Measurements from ENCODE around the gene QPRT. TPM values are rescaled to one million over a fixed set of nuclear protein-coding genes. Genes with fewer than 3 reads are reported as not detected.
"Not testable (repeated sequence)": the region's sequence is repeated elsewhere in the genome, so short reads cannot be mapped to it uniquely, and the experiment has no call there.

QPRT gene
- 0.22 and 0.24 TPM in 2 replicates for total RNA-seq
- 1.7 TPM for total RNA-seq (2013)
- polyA plus RNA-seq = 0.06 and 0.30 TPM in 2 replicates
- 0.93 and 1.2 TPM in 2 replicates for polyA minus RNA-seq

DNA sequence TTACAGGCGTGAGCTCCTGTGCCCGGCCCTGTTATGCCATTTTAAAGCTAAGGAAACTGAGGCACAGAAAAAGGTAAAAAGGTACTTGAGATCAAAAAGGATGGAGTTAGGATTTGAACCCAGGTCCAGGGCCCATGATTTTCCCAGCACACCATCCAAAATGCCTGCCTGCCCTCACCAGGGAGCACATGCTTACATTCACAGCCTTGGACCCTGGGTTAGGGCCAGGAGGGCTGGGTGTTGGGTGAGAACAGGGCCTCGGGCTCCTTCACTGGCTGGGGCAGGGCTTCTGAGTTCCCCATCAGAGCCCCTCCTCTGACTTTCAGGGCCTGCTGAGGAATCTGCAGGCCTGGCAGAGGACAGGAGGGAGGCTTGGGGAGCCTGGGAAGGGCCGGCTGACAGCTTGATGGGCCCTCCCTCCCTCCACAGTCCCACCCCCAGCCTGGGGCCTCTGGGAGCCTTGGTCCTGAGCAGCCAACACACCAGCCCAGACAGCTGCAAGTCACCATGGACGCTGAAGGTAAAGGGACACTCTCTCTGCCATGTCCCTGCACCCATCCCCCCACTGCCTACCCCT, at the start of gene QPRT:
TSS of gene QPRT (plus strand) at position 490 of the 577 bp plus-strand sequence. CDS start at position 508, 18 bp downstream.
- Mint-ChIP-seq H3K4me1 (peaks cover 19% of the 10 kb centered on the region), H3K27me3 (no peaks in the 10 kb centered on the region), H3K27ac (peak within 1 kb of the TSS; percentile 21), H3K4me3 (peak within 1 kb of the TSS; percentile 79), H3K9me3 (ENCODE audit: insufficient read depth) (no peaks in the 10 kb centered on the region)
- 42% methylated on average over 5 of the region's 5 CpGs for WGBS (ENCODE audit: insufficient coverage)
- Histone ChIP-seq H4K20me1 (ENCODE audit: control insufficient read depth, insufficient read depth, low read length, poor library complexity, severe bottlenecking) (no peaks in the 10 kb centered on the region), H3K4me1 (ENCODE audit: control insufficient read depth in 2 of 2, insufficient read depth in 2 of 2, low read length in 2 of 2) (peaks cover 14 to 25% of the 10 kb centered on the region in 2 donors), H3K36me3 (replicated peaks in 1 of 2; ENCODE audit: control extremely low read depth in 1 of 2, control insufficient read depth in 1 of 2, extremely low read depth in 1 of 2, insufficient read depth in 2 of 2, low read length in 1 of 2) (no peaks in the 10 kb centered on the region), H3K9ac (ENCODE audit: low read length) (peak within 1 kb of the TSS; percentile 32), H3K27me3 (replicated peaks in 1 of 4; ENCODE audit: control extremely low read depth in 1 of 4, control insufficient read depth in 3 of 4, insufficient read depth in 4 of 4, low read length in 3 of 4) (no peaks in the 10 kb centered on the region), H3K9me3 (ENCODE audit: control extremely low read depth in 1 of 3, control insufficient read depth in 2 of 3, insufficient read depth in 1 of 3, low read length in 2 of 3) (no peaks in the 10 kb centered on the region), H3K79me2 (ENCODE audit: control insufficient read depth, insufficient read depth, low read length) (no peaks in the 10 kb centered on the region), H3K4me2 (replicated peaks; ENCODE audit: low read depth, low read length, poor library complexity, severe bottlenecking) (peak within 1 kb of the TSS; percentile 64), H3K4me3 (ENCODE audit: control extremely low read depth in 1 of 5, extremely low read depth in 1 of 5, insufficient read depth in 1 of 5, low read depth in 2 of 5, low read length in 4 of 5) (peak within 1 kb of the TSS in 2 of 5 experiments; percentile 8 to 19), H2AFZ (ENCODE audit: insufficient read depth, low read depth, low read length, poor library complexity, severe bottlenecking) (peak within 1 kb of the TSS; percentile 46), H3K27ac (ENCODE audit: low read length in 2 of 2) (no peak within 1 kb of the TSS)
- TF ChIP-seq, protein P1, sequence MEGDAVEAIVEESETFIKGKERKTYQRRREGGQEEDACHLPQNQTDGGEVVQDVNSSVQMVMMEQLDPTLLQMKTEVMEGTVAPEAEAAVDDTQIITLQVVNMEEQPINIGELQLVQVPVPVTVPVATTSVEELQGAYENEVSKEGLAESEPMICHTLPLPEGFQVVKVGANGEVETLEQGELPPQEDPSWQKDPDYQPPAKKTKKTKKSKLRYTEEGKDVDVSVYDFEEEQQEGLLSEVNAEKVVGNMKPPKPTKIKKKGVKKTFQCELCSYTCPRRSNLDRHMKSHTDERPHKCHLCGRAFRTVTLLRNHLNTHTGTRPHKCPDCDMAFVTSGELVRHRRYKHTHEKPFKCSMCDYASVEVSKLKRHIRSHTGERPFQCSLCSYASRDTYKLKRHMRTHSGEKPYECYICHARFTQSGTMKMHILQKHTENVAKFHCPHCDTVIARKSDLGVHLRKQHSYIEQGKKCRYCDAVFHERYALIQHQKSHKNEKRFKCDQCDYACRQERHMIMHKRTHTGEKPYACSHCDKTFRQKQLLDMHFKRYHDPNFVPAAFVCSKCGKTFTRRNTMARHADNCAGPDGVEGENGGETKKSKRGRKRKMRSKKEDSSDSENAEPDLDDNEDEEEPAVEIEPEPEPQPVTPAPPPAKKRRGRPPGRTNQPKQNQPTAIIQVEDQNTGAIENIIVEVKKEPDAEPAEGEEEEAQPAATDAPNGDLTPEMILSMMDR (IDR thresholded peaks at IDR 0.05) = no peak
- ATAC-seq (ENCODE audit: low read depth) (no peak), DNase-seq (peak; percentile 10)
- intact Hi-C loops (cut with micrococcal nuclease) = loop anchor here (5.0 to 10.0 kb wide), 2 partner anchors 36 to 56 kb away; no protein-coding TSS in a partner anchor
- POLR2A ChIA-PET = interaction anchor here (0.5 kb wide), 1 partner anchor 9 kb away, joined by 3 read pairs; no protein-coding TSS in a partner anchor
- CTCF ChIA-PET = interaction anchor here (1.4 kb wide), 1 partner anchor 13 kb away, joined by 7 read pairs; no protein-coding TSS in a partner anchor

DNA sequence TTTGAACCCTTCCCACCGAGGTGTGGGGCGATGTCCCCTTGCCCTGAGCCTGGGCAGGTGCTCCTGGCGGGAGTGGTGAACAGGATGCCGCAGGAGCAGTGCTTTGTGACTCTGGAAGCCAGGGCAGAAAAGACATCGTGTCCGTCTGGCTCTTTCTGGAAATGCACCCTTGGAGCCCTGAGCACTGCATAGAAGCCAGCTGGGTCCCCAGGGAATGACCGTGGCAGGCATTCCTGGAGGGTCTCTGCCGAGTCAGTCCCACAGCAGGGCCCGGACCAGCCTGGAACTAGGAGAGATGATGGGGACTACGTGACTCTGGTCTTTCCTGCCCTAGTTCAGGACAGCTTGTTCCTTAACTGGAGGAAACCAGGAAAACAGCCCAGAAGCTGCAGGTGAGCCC, 49.7 kb upstream of the QPRT start:
- DNase-seq; H3K27ac ChIP-seq (ENCODE audit: low read length in 2 of 2); H3K79me2 ChIP-seq (ENCODE audit: control insufficient read depth, insufficient read depth, low read length); CTCF ChIA-PET; H2AFZ ChIP-seq (ENCODE audit: insufficient read depth, low read depth, low read length, poor library complexity, severe bottlenecking); H3K4me3 Mint-ChIP-seq; H3K9me3 ChIP-seq (ENCODE audit: control extremely low read depth in 1 of 3, control insufficient read depth in 2 of 3, insufficient read depth in 1 of 3, low read length in 2 of 3); H3K27ac Mint-ChIP-seq; ATAC-seq (ENCODE audit: low read depth); H3K27me3 ChIP-seq (replicated peaks in 1 of 4; ENCODE audit: control extremely low read depth in 1 of 4, control insufficient read depth in 3 of 4, insufficient read depth in 4 of 4, low read length in 3 of 4); POLR2A ChIA-PET; intact Hi-C loops (cut with micrococcal nuclease); H4K20me1 ChIP-seq (ENCODE audit: control insufficient read depth, insufficient read depth, low read length, poor library complexity, severe bottlenecking); H3K9me3 Mint-ChIP-seq (ENCODE audit: insufficient read depth); H3K36me3 ChIP-seq (replicated peaks in 1 of 2; ENCODE audit: control extremely low read depth in 1 of 2, control insufficient read depth in 1 of 2, extremely low read depth in 1 of 2, insufficient read depth in 2 of 2, low read length in 1 of 2); H3K4me3 ChIP-seq (ENCODE audit: control extremely low read depth in 1 of 5, extremely low read depth in 1 of 5, insufficient read depth in 1 of 5, low read depth in 2 of 5, low read length in 4 of 5); H3K4me2 ChIP-seq (replicated peaks; ENCODE audit: low read depth, low read length, poor library complexity, severe bottlenecking); H3K9ac ChIP-seq (ENCODE audit: low read length); H3K27me3 Mint-ChIP-seq: not testable (repeated sequence)
- WGBS (ENCODE audit: insufficient coverage) = 95% methylated on average over 7 of the region's 10 CpGs
- H3K4me1 Mint-ChIP-seq = peaks cover 13% of the 10 kb centered on the region
- peaks cover 7 to 14% of the 10 kb centered on the region in 2 donors for H3K4me1 ChIP-seq (ENCODE audit: control insufficient read depth in 2 of 2, insufficient read depth in 2 of 2, low read length in 2 of 2)

DNA sequence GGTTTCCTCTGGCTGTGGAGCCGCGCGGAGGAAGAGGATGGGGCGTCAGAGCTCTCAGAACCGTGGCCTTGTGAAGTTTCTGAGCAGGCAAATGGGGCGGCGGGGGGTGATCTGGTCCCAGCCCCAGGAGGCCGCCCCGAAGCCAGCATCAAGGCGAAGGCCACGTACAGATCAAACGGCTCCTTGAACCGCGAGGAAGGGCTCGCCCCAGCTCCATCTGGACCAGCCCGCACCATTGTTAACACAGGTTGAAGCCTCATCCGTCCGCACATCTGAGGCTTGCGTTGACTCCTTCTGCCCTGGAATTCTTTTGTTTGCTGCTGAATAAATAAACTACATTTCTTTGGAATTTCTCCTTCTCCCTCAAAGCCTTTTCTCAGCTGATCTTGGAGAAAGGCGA, 47.3 kb upstream of the QPRT start:
- POLR2A ChIA-PET; ATAC-seq (ENCODE audit: low read depth); DNase-seq; H3K27ac Mint-ChIP-seq; CTCF ChIA-PET; H3K27ac ChIP-seq (ENCODE audit: low read length in 2 of 2); H2AFZ ChIP-seq (ENCODE audit: insufficient read depth, low read depth, low read length, poor library complexity, severe bottlenecking); H3K36me3 ChIP-seq (replicated peaks in 1 of 2; ENCODE audit: control extremely low read depth in 1 of 2, control insufficient read depth in 1 of 2, extremely low read depth in 1 of 2, insufficient read depth in 2 of 2, low read length in 1 of 2); H3K4me2 ChIP-seq (replicated peaks; ENCODE audit: low read depth, low read length, poor library complexity, severe bottlenecking); H3K27me3 Mint-ChIP-seq; H3K9me3 Mint-ChIP-seq (ENCODE audit: insufficient read depth); H3K27me3 ChIP-seq (replicated peaks in 1 of 4; ENCODE audit: control extremely low read depth in 1 of 4, control insufficient read depth in 3 of 4, insufficient read depth in 4 of 4, low read length in 3 of 4); intact Hi-C loops (cut with micrococcal nuclease); H4K20me1 ChIP-seq (ENCODE audit: control insufficient read depth, insufficient read depth, low read length, poor library complexity, severe bottlenecking); H3K9me3 ChIP-seq (ENCODE audit: control extremely low read depth in 1 of 3, control insufficient read depth in 2 of 3, insufficient read depth in 1 of 3, low read length in 2 of 3); H3K79me2 ChIP-seq (ENCODE audit: control insufficient read depth, insufficient read depth, low read length); H3K9ac ChIP-seq (ENCODE audit: low read length); H3K4me3 ChIP-seq (ENCODE audit: control extremely low read depth in 1 of 5, extremely low read depth in 1 of 5, insufficient read depth in 1 of 5, low read depth in 2 of 5, low read length in 4 of 5); H3K4me3 Mint-ChIP-seq: not testable (repeated sequence)
- H3K4me1 Mint-ChIP-seq = peaks cover 13% of the 10 kb centered on the region
- 92% methylated on average over 12 of the region's 20 CpGs for WGBS (ENCODE audit: insufficient coverage)
- peaks cover 7 to 12% of the 10 kb centered on the region in 2 donors for H3K4me1 ChIP-seq (ENCODE audit: control insufficient read depth in 2 of 2, insufficient read depth in 2 of 2, low read length in 2 of 2)

Measured in B cell (primary cell).